Myocyte (in vitro differentiated cells): ENCODE results near the gene CHID1. TPM values are rescaled to one million over a fixed set of nuclear protein-coding genes. Genes with fewer than 3 reads are reported as not detected.
A peak's percentile ranks its signal among the peaks of the same experiment; 100 is the strongest.

Source experiments
- DNase-seq: peaks from one replicate; pipeline ENCODE4 v3.0.0-alpha.2; 2012; ENCODE audit warnings: low read depth
- total RNA-seq: library from RNA; depleted of rRNA; stranded (reverse); fragments of >200 nt; gene quantifications from 2 replicates; pipeline ENCODE4 v1.2.3, GENCODE V29; 2014

CHID1 gene
- total RNA-seq, 1 donor from 2014 or later, result 50.7 TPM

DNA sequence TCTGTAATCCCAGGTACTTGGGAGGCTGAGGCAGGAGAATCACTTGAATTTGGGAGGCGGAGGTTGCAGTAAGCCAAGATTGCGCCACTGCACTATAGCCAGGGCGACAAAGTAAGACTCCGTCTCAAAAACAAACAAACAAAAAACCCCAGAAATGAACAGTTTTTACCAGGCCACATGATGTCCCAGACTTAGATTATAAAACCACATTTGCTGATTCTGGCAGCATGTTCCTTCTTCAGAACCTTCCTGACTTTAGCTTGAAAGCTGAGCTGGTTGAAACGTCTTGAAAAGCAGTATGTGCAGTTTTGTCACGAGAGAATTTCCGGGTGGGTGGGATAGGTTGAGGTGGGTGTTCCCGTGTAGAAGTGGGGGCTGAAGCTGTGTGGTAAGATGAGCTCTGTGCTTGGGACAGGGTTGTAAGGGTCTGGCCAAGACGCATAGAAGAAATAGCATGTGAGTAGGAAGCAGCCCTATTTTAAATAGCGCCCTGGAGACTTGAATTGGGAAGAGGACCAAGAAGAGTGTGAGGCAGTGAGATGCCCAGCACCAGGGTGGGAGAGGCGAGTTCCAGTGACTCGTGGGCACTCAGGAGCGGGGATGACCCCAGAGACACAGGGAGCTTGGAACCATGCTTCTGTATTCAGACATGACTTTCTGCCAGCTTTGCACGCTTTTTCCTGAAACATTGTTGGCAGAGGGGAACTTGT lies 22.7 kb upstream of the CHID1 start:
- no peak for DNase-seq

DNA sequence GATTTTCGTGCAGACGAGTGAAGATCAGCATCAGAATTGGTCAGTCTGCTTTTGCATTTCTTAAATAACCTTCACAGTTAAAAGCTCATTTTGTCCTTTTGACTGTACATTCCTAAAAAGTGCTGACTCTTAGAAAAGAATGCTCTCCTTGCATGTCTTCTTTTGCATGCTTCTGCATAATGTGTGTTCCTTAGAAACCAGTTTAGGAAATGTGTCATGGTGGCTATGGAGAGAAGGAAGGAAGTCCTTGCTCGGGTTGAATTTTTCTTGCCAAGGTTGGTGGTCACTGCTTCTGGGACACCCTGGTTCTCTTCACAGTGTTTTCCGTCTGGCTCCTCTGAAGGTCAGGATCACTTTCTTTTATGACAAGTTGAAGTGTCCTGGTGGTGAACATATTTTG lies 21.8 kb upstream of the CHID1 start:
- DNase-seq, result no peak

DNA sequence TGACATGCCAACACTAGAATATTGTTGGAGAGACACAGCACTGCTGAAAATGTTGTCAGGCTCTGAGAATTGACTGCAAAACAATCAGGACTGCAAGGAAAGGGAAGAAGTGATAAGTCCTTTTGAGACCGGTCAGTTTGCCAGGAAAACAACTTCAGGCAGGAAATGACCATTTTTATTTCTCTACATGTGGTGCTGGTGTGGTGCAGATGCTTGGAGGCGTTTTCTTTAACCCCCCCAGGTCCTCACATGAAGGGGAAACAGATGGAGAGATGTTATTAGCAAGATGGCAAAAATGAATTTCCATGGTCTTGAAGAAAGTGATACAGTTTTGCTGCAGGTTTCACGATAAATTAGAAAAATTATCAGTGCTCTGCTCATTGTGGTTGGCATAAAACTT lies 20.8 kb upstream of the CHID1 start:
- no peak for DNase-seq

DNA sequence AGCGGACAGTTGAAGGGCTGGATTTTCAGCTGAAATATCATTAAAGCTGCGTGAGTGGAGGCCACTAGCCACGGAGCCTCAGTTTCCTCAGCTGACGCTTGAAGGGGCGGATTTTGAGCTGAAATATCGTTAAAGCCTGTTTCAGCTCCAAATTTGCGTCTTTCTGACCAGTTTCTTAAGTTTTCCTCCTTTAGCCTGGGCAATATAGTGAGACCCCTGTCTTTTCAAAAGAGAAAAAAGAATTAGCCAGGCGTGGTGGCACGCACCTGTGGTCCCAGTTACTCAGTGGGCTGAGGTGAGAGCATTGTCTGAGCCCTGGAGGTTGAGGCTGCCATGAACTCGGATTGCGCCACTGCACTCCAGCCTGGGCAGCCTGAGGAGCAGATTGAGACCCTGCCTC lies 18.8 kb upstream of the CHID1 start:
- no peak for DNase-seq

DNA sequence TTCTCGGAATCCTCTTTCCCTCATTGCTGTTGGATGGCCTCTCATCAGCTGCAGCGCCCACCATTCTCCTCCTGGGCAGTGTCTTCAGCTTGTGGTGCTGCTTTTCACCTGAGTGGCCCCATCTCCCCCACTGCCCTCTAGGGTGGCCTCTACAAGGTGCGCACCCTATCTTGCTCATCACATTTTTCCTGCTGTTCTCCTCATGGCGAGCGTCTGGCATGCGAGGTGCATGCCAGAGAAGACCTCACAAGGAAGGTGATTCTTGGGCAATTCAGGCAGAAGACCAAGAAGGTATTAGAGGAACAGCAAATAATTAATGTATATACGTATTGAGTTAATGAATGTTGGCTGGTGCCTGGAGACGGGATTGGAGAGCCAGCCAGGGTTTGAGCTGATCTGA lies 18.2 kb upstream of the CHID1 start:
- DNase-seq, result no peak

DNA sequence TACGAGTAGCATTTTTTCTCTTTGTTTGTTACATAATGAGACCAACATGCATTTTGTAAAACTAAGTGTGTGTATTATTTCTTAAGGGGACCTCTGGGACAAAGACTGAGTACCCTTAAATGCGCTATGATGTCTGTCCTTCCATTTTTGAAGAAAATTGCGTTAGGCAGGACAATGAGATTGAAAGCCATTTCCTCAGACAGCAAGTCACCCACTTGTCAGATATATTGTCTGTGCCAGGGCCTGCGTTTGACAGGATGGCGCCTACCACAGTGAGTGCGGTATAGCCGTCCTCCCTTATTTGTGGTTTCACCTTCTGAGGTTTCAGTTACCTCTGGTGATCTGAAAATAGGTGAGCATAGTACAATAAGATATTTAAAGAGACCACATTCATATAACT lies 17.3 kb upstream of the CHID1 start:
- DNase-seq, result no peak

DNA sequence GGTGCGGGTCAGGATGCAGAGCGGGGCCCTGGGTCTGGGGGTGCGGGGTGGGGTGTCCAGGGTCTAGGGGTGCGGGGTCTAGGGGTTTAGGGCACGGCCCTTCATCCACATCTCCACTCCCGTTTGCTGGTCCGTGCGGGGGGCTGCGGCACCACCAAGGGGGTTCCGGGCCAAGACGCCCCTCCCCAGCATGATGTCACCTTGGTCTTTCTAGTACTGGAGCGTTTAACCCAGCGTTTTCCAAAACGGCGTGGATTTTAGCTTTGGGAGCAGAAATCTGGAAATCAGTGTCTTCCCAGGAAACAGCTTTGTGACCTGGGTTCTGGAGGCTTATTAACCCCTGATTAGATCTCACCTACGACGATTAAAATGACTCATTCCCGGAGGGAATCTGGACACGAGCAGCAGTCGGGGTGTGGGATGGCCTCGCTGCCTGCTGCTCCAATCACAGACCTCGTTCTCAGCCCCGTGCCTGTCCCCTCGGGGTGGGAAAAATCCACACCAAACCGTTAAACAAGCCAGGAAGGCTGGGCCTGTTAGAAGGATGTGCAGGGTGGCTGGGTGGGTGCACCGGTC lies 15.8 kb upstream of the CHID1 start:
- DNase-seq, result peak; percentile 60

DNA sequence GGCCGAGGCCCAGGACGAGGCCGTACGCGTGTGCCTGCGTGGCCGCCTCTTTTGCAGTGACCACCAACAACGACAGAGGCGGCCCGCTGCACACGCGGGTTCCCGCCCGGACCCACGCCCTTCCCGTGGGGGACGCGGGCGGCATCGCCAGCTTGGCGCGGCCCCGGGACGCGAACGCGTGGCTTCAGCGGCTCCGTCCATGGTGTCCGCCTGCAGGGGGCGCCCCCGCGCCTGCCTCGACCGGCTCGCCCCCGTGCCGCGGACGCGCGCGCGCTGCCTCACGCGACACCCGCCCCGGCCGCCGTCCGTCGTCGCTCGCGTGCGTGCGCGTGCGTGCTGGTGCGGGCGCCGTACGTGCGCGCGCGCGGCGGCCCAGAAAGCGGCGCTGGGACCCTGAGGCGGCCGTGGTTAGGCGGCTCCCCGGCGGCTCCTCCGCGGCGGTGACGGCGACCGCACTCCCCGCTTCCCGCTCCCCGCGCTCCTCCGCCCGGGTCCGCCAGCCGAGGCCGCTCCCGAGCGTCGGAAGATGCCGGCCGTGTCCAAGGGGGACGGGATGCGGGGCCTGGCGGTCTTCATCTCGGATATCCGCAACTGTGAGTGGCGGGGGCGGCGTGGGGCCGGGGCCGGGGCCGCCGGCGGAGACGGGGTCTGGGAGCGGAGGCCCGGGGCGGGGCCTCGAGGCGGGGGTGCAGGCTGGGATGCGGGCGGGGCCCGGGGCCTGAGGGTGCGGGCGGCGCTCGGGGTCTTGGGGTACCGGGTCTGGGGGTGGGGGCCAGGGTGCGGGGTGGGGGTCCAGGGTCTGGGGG lies 15.1 kb upstream of the CHID1 start, which contains the start of gene AP2A2:
TSS of gene AP2A2 (plus strand) at position 375 of the 806 bp plus-strand sequence. CDS start at position 527, 152 bp downstream.
- DNase-seq, result peak; percentile 87

DNA sequence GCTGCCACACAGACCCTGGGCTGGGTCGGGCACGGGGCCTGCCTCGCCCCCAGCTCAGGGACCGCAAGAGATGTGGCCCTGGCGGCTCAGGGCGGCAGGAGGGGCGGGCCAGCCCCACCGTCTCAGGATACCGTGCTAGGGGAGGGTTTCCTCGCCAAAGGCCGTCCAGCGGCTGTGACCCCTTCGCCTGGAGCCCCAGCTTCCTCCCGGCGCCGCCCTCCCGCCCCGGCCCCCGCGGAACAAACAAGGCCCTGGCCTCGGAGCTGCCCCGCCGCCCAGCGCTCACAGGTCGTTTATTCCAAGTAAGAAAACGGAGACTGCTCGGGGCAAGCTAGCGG lies 14.5 kb upstream of the CHID1 start:
- no peak for DNase-seq

DNA sequence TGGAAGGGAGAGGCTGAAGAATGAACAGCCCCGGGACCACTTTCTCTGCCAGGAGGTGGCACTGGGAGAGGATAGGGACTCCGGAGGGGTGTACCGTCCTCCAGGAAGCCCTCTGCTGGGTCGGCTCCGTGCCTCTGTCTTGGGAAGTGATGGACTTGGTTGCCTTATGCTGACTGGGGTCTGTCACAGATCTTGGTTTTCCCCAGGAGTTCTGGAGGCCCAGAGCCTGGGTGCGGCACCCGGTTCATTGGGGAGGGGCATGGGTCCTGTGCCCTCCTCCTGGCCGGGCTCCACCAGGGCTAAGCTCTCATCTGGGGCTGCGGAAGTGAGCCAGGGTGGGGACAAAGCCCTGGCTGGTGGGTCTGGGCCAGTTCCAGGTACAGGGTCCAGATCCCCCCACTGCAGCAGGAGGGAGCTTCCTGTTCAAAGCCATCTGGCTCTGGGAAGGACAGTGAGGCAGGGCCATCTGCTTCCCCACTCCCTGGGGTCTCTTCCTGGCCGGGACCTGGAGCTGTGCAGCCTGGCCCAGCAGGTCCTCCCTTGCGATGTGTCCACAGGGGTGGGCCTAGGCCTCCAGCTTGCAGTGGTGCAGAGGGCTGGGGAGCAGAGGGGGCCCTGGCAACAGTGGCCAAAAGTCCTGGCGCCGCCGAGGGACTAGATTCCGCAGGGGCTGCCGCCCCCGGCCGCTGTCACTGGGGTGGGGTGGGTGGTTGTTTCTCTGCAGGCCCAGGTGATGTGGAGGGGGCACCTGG lies 14.0 kb upstream of the CHID1 start:
- DNase-seq, result no peak

DNA sequence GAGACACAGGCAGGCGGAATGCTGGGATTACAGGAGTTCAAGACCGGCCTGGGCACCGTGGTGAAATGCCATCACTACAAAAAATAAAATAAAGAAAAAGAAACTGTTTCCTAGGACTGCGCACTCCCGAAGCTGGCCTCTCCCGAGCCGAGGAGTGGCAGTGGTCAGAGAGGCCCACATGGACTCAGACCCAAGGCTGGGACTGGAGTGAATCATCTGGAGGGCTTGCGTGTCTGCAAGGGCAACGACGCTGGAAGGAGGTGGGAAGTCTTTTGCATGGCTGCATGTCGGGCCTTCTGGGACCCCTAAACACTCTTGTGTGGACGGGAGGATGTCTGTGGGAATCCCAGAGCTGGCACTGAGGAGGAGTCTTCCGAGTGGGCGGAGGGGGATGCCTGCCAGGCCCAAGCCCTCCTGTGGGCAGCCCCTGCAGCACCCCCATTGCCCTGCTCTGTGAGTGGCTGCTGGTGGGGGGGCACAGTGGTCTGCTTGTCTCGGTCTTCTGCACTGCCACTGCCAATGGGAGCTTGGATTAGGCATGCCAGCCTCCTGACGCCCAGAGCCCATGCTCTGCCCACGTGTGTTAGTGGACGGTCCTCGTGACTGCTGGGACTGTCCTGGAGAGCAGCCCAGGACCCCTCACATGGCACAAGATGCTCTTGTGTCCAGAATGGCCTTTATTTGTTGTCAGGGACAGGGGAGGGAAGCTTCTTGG lies 13.2 kb upstream of the CHID1 start:
- DNase-seq, result no peak

DNA sequence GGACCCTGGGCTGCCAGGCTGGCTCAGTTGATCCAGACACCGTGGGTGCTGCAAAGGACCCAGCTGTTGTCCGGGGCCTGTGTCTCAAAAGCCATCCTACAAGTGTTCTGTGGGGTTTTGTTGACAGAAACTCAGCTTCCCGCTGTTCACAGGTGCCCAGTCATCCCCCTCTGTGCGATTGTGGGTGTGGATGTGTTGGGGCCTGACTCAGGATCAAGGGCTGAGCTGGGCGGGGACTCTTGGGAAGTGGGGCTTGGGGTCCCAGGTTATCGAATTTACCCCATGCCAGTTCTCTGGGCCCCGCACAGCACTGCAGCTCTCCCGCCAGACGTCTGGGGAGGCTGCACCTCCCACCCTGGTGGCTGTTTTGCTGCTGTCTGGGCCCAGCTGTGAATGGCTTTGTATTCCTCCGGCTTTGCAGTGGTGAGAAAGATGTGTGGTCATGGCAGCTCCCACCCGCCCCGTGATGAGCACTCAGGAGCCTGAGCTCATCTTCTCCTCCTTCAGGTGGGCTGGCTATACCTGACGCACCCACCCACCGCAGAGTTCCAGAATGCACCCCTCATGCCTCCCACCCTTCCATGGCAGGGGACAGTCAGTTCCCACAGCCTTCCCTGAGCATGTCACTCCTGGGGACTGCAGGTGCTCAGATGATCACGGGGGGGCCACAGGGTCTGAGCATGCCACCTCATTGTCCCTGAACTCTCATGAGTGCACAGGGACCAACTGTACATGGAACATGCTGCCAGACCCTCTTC lies 11.5 kb upstream of the CHID1 start:
- no peak for DNase-seq

DNA sequence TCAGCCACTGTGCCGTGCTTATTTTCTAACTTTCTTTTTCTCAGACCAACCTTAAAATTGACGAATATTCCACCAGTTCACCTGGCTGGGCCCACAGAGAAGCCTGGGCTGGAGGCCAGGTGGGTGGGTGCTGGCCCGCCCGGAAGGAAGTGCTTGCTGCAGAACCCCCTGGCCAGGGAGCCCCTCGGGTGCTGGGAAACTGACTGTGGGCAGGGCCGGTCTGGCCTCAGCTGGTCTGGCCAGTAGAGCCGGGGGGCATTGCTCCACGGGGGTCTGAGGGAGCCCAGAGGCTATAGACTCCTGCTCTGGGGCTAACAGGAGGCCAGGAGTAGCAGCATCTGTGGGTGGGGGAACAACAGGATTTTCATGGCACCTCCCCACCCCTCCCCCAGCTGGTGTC lies 6.8 kb upstream of the CHID1 start:
- DNase-seq, result no peak

DNA sequence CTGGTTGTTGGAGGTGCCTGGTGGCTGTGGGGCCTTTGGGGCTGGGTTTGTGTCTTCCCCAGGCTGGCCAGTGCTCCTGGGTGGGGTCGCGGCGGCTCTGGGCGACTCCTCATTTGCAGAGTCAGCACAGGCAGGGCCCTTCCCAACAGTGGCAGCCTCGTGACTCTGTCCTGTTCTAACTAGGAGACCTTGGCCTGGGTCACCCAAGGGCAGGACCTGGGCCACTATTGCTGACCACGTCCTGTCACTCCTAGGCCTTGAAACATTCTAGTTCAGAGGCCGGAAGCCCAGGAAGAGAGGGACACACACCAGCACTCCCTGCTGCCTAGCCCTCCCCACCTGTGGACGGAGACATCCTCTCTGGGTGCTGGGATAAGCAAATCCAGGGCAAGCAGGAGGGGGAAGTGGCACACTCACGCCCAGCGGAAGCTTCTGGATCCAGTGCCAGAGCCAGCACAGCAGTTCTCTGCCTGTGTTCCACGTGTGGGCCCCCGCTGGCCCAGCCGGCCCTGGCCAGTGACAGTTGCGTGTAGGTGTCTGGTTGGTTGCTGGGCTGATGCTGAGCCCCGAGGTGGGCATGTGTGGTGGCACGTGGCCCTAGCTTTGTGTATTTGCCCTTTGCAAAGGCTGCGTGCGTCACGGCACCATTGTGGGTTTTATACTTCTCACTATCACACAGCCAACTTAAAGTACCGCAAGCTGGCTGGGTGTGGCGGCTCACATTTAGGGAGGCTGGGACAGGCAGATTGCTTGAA lies 4.3 kb upstream of the CHID1 start:
- no peak for DNase-seq

DNA sequence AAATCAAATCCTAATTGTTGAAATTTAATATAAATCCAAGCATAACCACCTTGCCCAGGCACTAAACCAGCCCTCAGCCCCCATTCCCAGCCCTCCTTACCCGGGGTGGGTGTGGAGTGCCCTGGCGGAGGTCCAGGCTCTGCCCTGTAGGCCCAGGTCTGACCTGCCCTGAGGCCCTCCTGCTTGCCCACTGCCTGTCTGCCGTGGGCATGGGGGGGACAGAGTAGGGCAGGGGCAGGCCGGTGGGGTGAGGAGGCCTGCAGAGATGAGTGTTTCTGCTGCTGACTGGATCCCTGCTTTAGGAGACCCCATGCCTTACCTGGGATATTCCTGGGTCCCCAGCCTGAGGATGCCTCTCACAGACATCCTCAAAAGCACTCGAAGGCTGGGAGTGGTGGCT lies 3.6 kb upstream of the CHID1 start:
- no peak for DNase-seq

DNA sequence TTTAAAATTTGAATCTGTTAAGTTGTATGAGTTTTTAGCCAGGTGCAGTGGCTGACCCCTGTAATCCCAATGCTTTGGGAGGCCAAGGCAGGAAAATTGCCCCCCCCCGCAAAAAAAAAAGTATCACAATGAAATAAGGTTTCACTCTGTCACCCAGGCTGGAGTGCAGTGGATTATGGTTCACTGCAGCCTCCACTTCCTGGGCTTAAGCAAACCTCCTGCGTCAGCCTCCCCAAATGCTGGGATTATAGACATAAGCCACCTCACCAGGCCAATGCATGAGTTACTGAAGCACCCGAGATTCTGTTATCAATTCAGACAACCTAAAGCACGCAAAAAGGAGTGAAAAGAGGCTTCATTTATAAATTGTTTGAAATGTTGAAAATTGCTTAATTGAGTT lies 2.4 kb upstream of the CHID1 start:
- DNase-seq, result no peak

DNA sequence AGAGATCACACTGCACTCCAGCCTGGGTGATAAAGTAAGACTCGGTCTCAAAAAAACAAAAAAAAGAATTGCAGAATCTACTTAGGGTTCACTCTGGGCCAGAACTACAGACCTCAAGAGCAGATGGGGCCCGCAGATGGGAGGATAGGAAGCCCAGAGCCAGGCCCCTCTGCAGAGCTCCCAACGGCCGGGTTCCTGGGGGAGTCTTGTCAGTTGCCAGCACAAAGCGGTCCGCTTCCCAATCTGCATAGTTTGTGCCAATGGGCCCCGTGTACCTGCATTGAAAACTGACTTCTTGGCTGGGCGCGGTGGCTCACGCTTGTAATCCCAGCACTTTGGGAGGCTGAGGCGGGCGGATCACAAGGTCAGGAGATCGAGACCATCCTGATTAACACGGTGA lies 1.7 kb upstream of the CHID1 start:
- DNase-seq, result no peak

DNA sequence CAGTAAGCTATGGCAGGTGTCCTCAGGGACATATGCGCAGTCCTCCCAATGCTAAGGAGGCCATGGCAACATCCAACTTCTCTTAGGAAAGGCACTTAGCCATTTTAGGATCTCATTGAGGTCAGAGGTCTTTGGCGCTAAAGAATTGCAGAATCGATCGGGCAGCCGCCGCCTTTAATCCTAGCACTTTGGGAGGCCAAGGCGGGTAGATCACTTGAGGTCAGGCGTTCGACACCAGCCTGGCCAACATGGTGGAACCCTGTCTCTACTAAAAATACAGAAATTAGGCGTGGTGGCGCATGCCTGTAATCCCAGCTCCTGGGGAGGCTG lies 1.2 kb upstream of the CHID1 start:
- no peak for DNase-seq

DNA sequence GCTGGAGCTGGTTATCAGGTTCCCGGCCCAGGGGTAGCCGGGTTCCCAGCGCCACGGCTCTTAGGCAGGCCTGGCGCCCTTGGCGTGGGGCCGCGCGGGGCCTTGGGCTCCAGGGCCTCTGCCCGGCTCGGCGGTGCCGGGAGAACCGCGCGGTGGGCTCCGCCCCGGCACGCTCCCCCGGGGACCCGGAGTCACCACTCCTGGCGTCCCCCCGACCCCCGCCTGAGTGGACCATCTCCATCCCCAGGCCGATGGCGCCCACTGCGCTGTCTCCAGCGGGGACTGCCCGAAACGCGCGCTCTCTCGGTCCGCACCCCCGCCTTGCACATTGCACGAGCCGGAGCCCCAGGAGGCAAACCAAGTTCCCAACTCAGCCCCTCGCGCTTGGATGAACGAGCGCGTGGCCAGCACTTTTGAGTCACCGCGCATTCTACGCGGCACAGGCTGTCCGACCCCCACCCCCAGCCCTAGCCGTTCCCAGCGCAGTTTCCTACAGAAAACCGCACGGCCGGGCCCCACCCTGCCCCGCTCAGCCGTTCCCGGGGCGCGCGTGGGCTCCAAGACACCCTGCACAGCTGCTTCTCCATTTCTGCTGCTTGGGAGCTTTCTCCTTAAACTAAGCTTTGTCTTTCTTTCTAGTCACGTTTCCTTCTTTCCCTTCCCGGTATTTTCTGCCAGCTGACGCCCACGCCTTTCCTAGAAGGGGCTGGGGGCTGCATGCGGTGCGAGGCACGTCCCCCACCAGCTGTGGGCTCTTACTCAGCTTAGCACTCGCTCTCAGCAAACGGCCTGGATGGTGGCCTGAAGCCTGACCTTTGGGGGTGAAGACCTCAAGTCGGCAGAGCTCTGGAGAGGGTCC lies 650 bp upstream of the CHID1 start:
- DNase-seq, result peak; percentile 63
